SJCRH30 (cell line): ENCODE results near the gene ANO1. TPM values are rescaled to one million over a fixed set of nuclear protein-coding genes. Genes with fewer than 3 reads are reported as not detected.

ENCODE experiments used
- DNase-seq, 2 experiments: peaks; one replicate each; pipeline ENCODE4 v3.0.0-alpha.2; 2015 to 2020
- H3K27ac ChIP-seq: fragments of 250-450 bp; sonication (Bioruptor Pico); 2 replicates; pipeline ENCODE4 v1.5.1; 2020; ENCODE audit warnings: mild to moderate bottlenecking, moderate library complexity
- H3K27me3 ChIP-seq: fragments of 250-450 bp; sonication (Bioruptor Pico); 2 replicates; pipeline ENCODE4 v1.5.1; 2020; ENCODE audit warnings: mild to moderate bottlenecking, moderate library complexity
- H3K36me3 ChIP-seq: fragments of 250-450 bp; sonication (Bioruptor Pico); 2 replicates; pipeline ENCODE4 v1.5.1; 2020; ENCODE audit warnings: mild to moderate bottlenecking, moderate library complexity
- H3K4me1 ChIP-seq: fragments of 250-450 bp; sonication (Bioruptor Pico); 2 replicates; pipeline ENCODE4 v1.5.1; 2020; ENCODE audit warnings: mild to moderate bottlenecking, moderate library complexity
- H3K4me3 ChIP-seq: fragments of 250-450 bp; sonication (Bioruptor Pico); 2 replicates; pipeline ENCODE4 v1.5.1; 2020; ENCODE audit warnings: mild to moderate bottlenecking, moderate library complexity
- H3K9me3 ChIP-seq: fragments of 250-450 bp; sonication (Bioruptor Pico); replicated peaks from 2 replicates; pipeline ENCODE4 v1.5.1; 2020; ENCODE audit warnings: mild to moderate bottlenecking, moderate library complexity
- total RNA-seq: library from RNA; depleted of rRNA; stranded (reverse); fragments of >200 nt; shearing (Covaris generic); gene quantifications from 2 replicates; pipeline ENCODE4 v1.2.3, GENCODE V29; 2014

The ANO1 gene
- total RNA-seq, 1 experiment from 2014 or later, result 0.43 TPM

GRCh38 chr11:70134490-70134889, 56.4 kb downstream of the ANO1 start:
- Histone ChIP-seq H3K4me3 (no peak overlapping the region), H3K9me3 (no peaks in the 10 kb centered on the region), H3K27me3 (peaks cover 3% of the 10 kb centered on the region; the same call in 1 of the 2 replicates), H3K27ac (no peak overlapping the region), H3K36me3 (no peaks in the 10 kb centered on the region), H3K4me1 (no peaks in the 10 kb centered on the region)
- DNase-seq, result no peak

GRCh38 chr11:70135142-70135541, 57.0 kb downstream of the ANO1 start:
- Histone ChIP-seq H3K27me3 (peaks cover 3% of the 10 kb centered on the region; the same call in 1 of the 2 replicates), H3K4me1 (no peaks in the 10 kb centered on the region), H3K4me3 (no peak overlapping the region), H3K9me3 (no peaks in the 10 kb centered on the region), H3K36me3 (no peaks in the 10 kb centered on the region), H3K27ac (no peak overlapping the region)
- no peak for DNase-seq

GRCh38 chr11:70135625-70136059, 57.5 kb downstream of the ANO1 start:
- no peaks in the 10 kb centered on the region for H3K9me3 ChIP-seq
- no peak overlapping the region for H3K27ac ChIP-seq
- DNase-seq, result peak in 1 of 2 experiments; percentile 17
- no peaks in the 10 kb centered on the region for H3K36me3 ChIP-seq
- no peaks in the 10 kb centered on the region for H3K4me1 ChIP-seq
- H3K4me3 ChIP-seq, result no peak overlapping the region
- peaks cover 3% of the 10 kb centered on the region; the same call in 1 of the 2 replicates for H3K27me3 ChIP-seq

- H3K4me1 ChIP-seq, result peaks cover 9% of the 10 kb centered on the region
- H3K36me3 ChIP-seq, result no peaks in the 10 kb centered on the region
- no peak for DNase-seq
- H3K9me3 ChIP-seq, result no peaks in the 10 kb centered on the region
- H3K4me3 ChIP-seq, result no peak overlapping the region
- H3K27ac ChIP-seq, result no peak overlapping the region
- peaks cover 3% of the 10 kb centered on the region; the same call in 1 of the 2 replicates for H3K27me3 ChIP-seq
Measured at GRCh38 chr11:70137383-70137782, 59.3 kb downstream of the ANO1 start.

GRCh38 chr11:70138403-70138802, 60.3 kb downstream of the ANO1 start:
- peaks cover 3% of the 10 kb centered on the region; the same call in 1 of the 2 replicates for H3K27me3 ChIP-seq
- H3K4me1 ChIP-seq, result peaks cover 14% of the 10 kb centered on the region
- H3K27ac ChIP-seq, result no peak overlapping the region
- no peaks in the 10 kb centered on the region for H3K9me3 ChIP-seq
- DNase-seq, result no peak
- no peaks in the 10 kb centered on the region for H3K36me3 ChIP-seq
- no peak overlapping the region for H3K4me3 ChIP-seq

GRCh38 chr11:70139785-70140410, 61.8 kb downstream of the ANO1 start:
- Histone ChIP-seq H3K36me3 (no peaks in the 10 kb centered on the region), H3K9me3 (no peaks in the 10 kb centered on the region)
- DNase-seq, result no peak

DNA sequence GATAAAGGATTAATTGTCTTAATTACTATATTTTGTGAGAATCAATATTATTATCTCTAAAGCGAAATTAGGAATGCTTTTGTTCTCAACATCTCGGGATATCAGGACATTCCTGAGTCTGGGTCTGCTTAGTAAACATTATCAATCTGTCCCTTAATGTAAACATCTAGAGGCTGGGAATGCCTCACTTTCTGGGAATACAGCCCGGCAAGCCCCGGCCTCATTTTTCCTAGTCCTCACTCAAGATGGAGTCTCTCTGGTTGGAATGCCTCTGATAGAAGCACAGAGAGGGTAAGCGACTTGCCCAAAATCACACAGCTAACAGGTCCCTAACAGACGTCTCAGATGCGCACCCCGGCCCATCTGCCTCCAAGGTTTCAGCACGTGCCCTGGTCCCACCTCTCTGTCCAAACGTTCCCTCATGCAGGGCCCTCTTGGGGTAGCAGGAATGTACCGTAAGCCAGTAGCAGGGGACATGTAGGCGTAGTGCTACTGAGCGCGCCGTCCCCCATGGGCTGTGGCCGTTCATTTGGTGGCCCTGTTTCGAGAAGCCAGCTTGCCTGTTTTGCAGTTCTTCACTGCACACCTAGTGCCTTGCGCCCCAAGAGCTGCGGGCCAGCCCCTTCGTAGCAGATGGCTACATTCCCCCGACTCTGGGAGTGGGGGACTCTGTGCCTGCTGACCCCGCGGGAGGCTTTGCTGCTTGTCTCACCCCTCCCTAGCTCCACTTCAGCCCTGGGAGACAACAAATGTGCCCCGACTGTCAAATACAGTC, 62.8 kb downstream of the ANO1 start:
- Histone ChIP-seq H3K27ac (no peak overlapping the region), H3K9me3 (no peaks in the 10 kb centered on the region), H3K36me3 (no peaks in the 10 kb centered on the region), H3K4me3 (no peak overlapping the region), H3K4me1 (peaks cover 14% of the 10 kb centered on the region), H3K27me3 (peaks cover 1% of the 10 kb centered on the region; the same call in 1 of the 2 replicates)
- DNase-seq, result no peak

More at GRCh38 chr11:70139785-70140410, 61.8 kb downstream of the ANO1 start:
- H3K27ac ChIP-seq, result no peak overlapping the region
- peaks cover 14% of the 10 kb centered on the region for H3K4me1 ChIP-seq
- H3K4me3 ChIP-seq, result no peak overlapping the region
- peaks cover 3% of the 10 kb centered on the region; the same call in 1 of the 2 replicates for H3K27me3 ChIP-seq

DNA sequence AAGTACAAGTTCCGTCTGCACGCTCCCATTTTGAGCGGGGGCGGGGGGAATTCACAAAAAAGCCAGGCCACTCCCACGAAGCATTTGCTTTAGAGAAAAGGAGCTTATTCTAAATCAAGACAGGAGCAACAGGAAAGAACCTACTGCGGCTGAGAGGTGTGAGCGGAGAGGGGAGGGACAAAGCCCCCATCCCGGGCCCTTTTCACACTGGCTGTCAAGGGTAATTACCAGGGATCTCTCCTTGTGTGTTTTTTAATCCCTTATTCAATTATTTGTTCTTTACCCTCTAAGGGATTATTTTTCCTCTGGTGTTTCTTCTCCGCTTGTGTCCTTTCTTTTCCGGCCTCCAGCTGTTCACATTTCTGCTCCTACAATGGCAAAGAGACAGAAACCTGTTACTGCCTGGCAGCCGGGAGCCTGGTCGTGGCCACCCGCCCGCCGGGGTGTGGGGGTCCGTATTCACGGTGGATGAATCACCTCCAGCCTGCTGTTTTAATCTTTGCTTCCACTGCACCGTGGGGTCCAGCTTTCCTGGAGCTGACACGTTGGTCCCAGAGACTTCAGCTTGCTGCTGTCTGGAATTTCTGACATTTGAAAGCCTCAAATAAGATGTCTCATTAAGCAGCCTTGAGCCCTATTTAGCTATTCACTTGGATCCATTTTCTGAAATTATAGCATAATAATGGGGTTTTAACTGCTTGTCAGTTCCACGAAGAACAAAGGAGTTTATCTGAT, 63.5 kb downstream of the ANO1 start:
- peak; percentile 38 to 56 for DNase-seq
- peaks cover 14% of the 10 kb centered on the region for H3K4me1 ChIP-seq
- no peak overlapping the region for H3K27ac ChIP-seq
- H3K36me3 ChIP-seq, result no peaks in the 10 kb centered on the region
- no peak overlapping the region for H3K4me3 ChIP-seq
- no peaks in the 10 kb centered on the region for H3K9me3 ChIP-seq
- H3K27me3 ChIP-seq, result no peaks in the 10 kb centered on the region

- H3K4me1 ChIP-seq, result peaks cover 14% of the 10 kb centered on the region
- peak; percentile 40 to 59 for DNase-seq
- H3K4me3 ChIP-seq, result no peak overlapping the region
- no peaks in the 10 kb centered on the region for H3K27me3 ChIP-seq
- H3K36me3 ChIP-seq, result no peaks in the 10 kb centered on the region
- no peak overlapping the region for H3K27ac ChIP-seq
- H3K9me3 ChIP-seq, result no peaks in the 10 kb centered on the region
Measured at GRCh38 chr11:70142221-70142875, 64.2 kb downstream of the ANO1 start.

DNA sequence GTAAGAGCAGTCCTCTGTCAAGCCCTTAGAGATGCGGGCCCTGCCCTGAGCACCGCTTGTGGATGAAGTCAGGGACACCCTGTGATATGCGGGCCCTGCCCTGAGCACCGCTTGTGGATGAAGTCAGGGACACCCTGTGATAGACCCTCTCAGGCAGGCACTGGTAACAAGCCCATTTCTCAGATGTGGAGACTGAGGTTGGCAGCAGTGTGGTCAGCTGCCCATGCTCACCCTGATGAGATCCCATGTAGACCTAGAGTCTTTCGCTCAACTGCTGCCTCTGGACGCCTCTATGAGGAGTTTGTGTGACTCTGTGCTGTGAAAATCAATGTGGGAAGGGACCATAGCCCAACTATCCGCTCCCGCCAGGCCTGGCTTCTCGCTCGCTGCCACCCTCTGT, 66.1 kb downstream of the ANO1 start:
- H3K4me1 ChIP-seq, result peaks cover 14% of the 10 kb centered on the region
- H3K9me3 ChIP-seq, result no peaks in the 10 kb centered on the region
- no peak for DNase-seq
- no peak overlapping the region for H3K4me3 ChIP-seq
- no peaks in the 10 kb centered on the region for H3K27me3 ChIP-seq
- no peak overlapping the region for H3K27ac ChIP-seq
- no peaks in the 10 kb centered on the region for H3K36me3 ChIP-seq

DNA sequence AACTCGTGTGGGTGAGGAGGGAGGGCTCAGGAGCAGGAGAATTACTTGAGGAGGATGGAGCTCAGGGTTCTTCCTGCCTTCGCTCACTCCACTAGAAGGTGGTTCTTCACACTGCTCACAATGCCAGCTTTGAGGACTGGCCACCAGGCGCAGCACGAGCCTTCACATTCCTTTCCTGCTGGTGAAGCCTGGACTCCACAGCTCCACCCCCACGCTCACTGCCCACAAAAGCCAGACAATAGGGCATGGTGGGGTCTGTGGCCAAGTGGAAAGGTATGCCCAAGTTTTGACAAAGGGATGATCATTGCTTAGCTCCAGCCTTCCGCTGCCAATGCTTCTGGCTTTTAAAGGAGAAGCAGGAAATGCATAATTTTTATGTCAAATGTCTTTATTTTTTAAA, 67.0 kb downstream of the ANO1 start:
- no peaks in the 10 kb centered on the region for H3K27me3 ChIP-seq
- no peak overlapping the region for H3K27ac ChIP-seq
- no peak for DNase-seq
- no peaks in the 10 kb centered on the region for H3K9me3 ChIP-seq
- H3K4me3 ChIP-seq, result no peak overlapping the region
- H3K4me1 ChIP-seq, result peaks cover 14% of the 10 kb centered on the region
- no peaks in the 10 kb centered on the region for H3K36me3 ChIP-seq

DNA sequence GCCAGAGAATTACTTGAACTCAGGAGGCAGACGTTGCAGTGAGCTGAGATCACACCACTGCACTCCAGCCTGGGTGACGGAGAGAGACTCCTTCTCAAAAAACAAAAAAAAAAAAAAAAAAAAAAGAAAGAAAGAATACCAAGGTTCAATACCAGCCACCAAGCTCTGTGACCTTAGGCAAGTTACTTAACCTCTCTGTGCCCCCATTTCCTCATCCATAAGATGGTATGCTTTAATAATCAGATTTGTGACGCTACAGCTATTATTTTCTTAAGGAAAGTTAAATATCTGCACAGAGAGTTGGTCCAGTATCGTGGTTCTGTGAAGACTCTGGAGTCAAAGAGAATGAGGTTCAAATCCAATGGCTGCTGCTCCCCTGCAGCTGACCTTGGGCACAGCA, 67.7 kb downstream of the ANO1 start:
- Histone ChIP-seq H3K4me3 (no peak overlapping the region), H3K4me1 (peaks cover 14% of the 10 kb centered on the region), H3K27ac (no peak overlapping the region), H3K36me3 (no peaks in the 10 kb centered on the region), H3K9me3 (no peaks in the 10 kb centered on the region), H3K27me3 (no peaks in the 10 kb centered on the region)
- no peak for DNase-seq

DNA sequence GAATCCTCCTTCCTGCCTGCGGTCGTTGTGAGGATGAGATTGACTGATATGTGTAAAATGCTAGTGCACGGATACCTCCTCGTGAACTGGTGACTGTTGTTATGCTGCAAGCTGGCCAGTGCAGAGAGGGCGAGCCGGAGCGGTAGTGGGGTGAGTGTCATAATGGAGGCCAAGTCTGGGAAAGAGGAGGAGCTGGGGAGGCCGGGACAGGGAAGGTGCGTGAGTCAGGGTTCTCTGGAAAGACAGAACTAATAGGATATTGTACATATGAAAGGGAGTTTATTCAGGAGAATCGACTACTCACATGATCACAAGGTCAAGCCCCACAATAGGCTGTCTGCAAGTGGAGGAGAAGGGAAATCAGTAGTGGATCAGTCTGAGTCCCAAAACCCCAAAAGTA, 68.2 kb downstream of the ANO1 start:
- no peak for DNase-seq
- no peaks in the 10 kb centered on the region for H3K27me3 ChIP-seq
- no peaks in the 10 kb centered on the region for H3K36me3 ChIP-seq
- H3K27ac ChIP-seq, result no peak overlapping the region
- H3K9me3 ChIP-seq, result no peaks in the 10 kb centered on the region
- no peak overlapping the region for H3K4me3 ChIP-seq
- peaks cover 14% of the 10 kb centered on the region for H3K4me1 ChIP-seq

DNA sequence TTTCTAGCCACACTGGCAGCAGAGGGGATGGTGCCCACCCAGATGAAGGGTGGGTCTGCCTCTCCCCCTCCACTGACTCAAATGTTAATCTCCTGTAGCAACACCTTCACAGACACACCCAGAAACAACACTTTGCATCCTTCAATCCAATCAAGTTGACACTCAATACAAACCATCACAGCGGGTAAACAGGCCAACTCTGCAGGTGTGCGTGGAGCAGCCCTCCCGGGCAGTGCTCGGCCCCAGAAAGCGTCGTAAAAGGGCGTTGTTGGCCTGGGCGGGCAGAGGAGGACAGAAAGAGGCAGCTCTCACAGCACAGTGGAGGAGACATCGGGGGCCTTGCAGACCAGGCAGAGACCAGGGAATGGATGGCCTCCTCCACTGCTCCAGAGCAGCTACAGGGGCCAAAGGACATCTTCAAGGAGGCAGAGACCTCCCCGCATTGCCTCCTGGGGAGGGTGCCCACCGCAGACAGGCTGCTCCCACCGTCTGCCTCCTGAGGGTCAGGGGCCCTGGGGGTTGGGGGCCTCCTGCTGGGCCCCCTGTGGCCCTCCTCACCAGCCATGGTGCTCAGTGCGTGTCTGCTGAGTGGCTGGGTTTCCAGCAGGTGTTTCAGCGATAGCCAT, 68.9 kb downstream of the ANO1 start:
- no peaks in the 10 kb centered on the region for H3K27me3 ChIP-seq
- no peak overlapping the region for H3K4me3 ChIP-seq
- H3K36me3 ChIP-seq, result no peaks in the 10 kb centered on the region
- no peak overlapping the region for H3K27ac ChIP-seq
- H3K4me1 ChIP-seq, result peaks cover 9% of the 10 kb centered on the region
- no peak for DNase-seq
- H3K9me3 ChIP-seq, result no peaks in the 10 kb centered on the region
